B cell (primary cell): Measurements from ENCODE around the gene MGAT4B. TPM values are rescaled to one million over a fixed set of nuclear protein-coding genes. Genes with fewer than 3 reads are reported as not detected.

Source experiments
- ATAC-seq: fragments of 200-7000 bp; cut with Tn5 transposase; one replicate; pipeline ENCODE4 v1.10.0; 2021; ENCODE audit warnings: low read depth, mild to moderate bottlenecking, moderate number of reproducible peaks, moderate library complexity
- CTCF ChIA-PET: fragments of 350-600 bp; sonication (Branson Sonifier 250); formaldehyde crosslinking; loops from one replicate; lab custom pipeline; 2021; ENCODE audit warnings: antibody characterized with exemption, inconsistent platforms; lab: Charles Lee
- POLR2A ChIA-PET: fragments of 350-600 bp; sonication (Branson Sonifier 250); formaldehyde crosslinking; loops from one replicate; lab custom pipeline; 2021; ENCODE audit warnings: antibody characterized with exemption; lab: Charles Lee
- DNase-seq: peaks from one replicate; pipeline ENCODE4 v3.0.0; 2013
- H2AFZ ChIP-seq: 2 replicates; pipeline ENCODE4 v1.6.1; 2012; ENCODE audit warnings: mild to moderate bottlenecking, low read depth, low read length; ENCODE audit not compliant: insufficient read depth, poor library complexity, severe bottlenecking
- H3K27ac ChIP-seq, 2 donors: 1 replicate in 1 of 2; 2 replicates in 1 of 2; pipeline ENCODE4 v1.5.1; 2012 to 2013; ENCODE audit warnings: low read length in 2 of 2, mild to moderate bottlenecking in 2 of 2, moderate library complexity in 1 of 2
- H3K27me3 ChIP-seq, 4 experiments: fragments of 200-600 bp in 1 of 4; sonication (generic) in 1 of 4; replicated peaks in 1 of 4; 1 replicate in 2 of 4; 2 replicates in 2 of 4; pipeline versions ENCODE4 v1.6.1 to v1.7.0; 2013 to 2016; ENCODE audit warnings: low read length in 3 of 4, mild to moderate bottlenecking in 2 of 4, mixed read lengths in 1 of 4, moderate library complexity in 1 of 4; ENCODE audit not compliant: insufficient read depth in 4 of 4, control insufficient read depth in 3 of 4; ENCODE audit errors: control extremely low read depth in 1 of 4
- H3K36me3 ChIP-seq, 2 experiments: replicated peaks in 1 of 2; 1 replicate in 1 of 2; 2 replicates in 1 of 2; pipeline versions ENCODE4 v1.6.1 to v1.7.1; 2013; ENCODE audit warnings: low read length in 1 of 2; ENCODE audit not compliant: insufficient read depth in 2 of 2, control insufficient read depth in 1 of 2; ENCODE audit errors: control extremely low read depth in 1 of 2, extremely low read depth in 1 of 2
- H3K4me1 ChIP-seq, 2 donors: fragments of 200-600 bp in 1 of 2; sonication (generic) in 1 of 2; 1 replicate in 1 of 2; 2 replicates in 1 of 2; pipeline versions ENCODE4 v1.5.1 to v1.6.1; 2013 to 2017; ENCODE audit warnings: low read length in 2 of 2; ENCODE audit not compliant: control insufficient read depth in 2 of 2, insufficient read depth in 2 of 2
- H3K4me2 ChIP-seq: replicated peaks from 2 replicates; pipeline ENCODE3; 2012; ENCODE audit warnings: mild to moderate bottlenecking, low read depth, low read length; ENCODE audit not compliant: poor library complexity, severe bottlenecking
- H3K4me3 ChIP-seq, 5 experiments: fragments of 200-600 bp in 1 of 5; sonication (generic) in 1 of 5; 1 replicate in 3 of 5; 2 replicates in 2 of 5; pipeline versions ENCODE4 v1.5.1 to v1.7.0; 2011 to 2016; ENCODE audit warnings: low read length in 4 of 5, mild to moderate bottlenecking in 4 of 5, low read depth in 2 of 5, control low read depth in 1 of 5, moderate library complexity in 1 of 5; ENCODE audit not compliant: insufficient read depth in 1 of 5; ENCODE audit errors: control extremely low read depth in 1 of 5, extremely low read depth in 1 of 5
- H3K79me2 ChIP-seq: fragments of 200-600 bp; sonication (generic); one replicate; pipeline ENCODE4 v1.6.0; 2016; ENCODE audit warnings: low read length; ENCODE audit not compliant: control insufficient read depth, insufficient read depth
- H3K9ac ChIP-seq: fragments of 200-600 bp; sonication (generic); 2 replicates; pipeline ENCODE4 v1.6.1; 2017; ENCODE audit warnings: mild to moderate bottlenecking, low read length, moderate library complexity
- H3K9me3 ChIP-seq, 3 donors: one replicate each; pipeline versions ENCODE4 v1.6.1 to v1.7.1; 2013; ENCODE audit warnings: low read length in 2 of 3; ENCODE audit not compliant: control insufficient read depth in 2 of 3, insufficient read depth in 1 of 3; ENCODE audit errors: control extremely low read depth in 1 of 3
- H4K20me1 ChIP-seq: 2 replicates; pipeline ENCODE4 v1.6.0; 2012; ENCODE audit warnings: mild to moderate bottlenecking, low read length; ENCODE audit not compliant: insufficient read depth, control insufficient read depth, poor library complexity, severe bottlenecking
- H3K27ac Mint-ChIP-seq: one replicate; pipeline ENCODE4 v1.8.0; 2021; ENCODE audit warnings: mixed read lengths
- H3K27me3 Mint-ChIP-seq: one replicate; pipeline ENCODE4 v1.8.0; 2021; ENCODE audit warnings: mixed read lengths
- H3K4me1 Mint-ChIP-seq: one replicate; pipeline ENCODE4 v1.8.0; 2021; ENCODE audit warnings: mixed read lengths
- H3K4me3 Mint-ChIP-seq: one replicate; pipeline ENCODE4 v1.8.0; 2021; ENCODE audit warnings: mixed read lengths
- H3K9me3 Mint-ChIP-seq: one replicate; pipeline ENCODE4 v1.8.0; 2022; ENCODE audit warnings: mixed read lengths; ENCODE audit not compliant: insufficient read depth
- CTCF ChIP-seq: fragments of 200-600 bp; IDR thresholded peaks from one replicate; pipeline ENCODE4 v1.8.0; 2022; ENCODE audit warnings: antibody characterized with exemption, mild to moderate bottlenecking
- EZH2 ChIP-seq: IDR thresholded peaks from 2 replicates; pipeline ENCODE4 v1.6.1; 2012; ENCODE audit warnings: borderline replicate concordance, low read depth, mild to moderate bottlenecking, moderate library complexity, low read length; ENCODE audit not compliant: insufficient read depth, poor library complexity, severe bottlenecking
- WGBS: methylation state at CpG from one replicate; pipeline ENCODE4 v1.1.5; 2013; ENCODE audit warnings: missing lambda C conversion rate; ENCODE audit not compliant: insufficient coverage; 5-methylcytosine and 5-hydroxymethylcytosine counted together
- intact Hi-C: fragments of 100-400 bp; cut with micrococcal nuclease; formaldehyde crosslinking; loops from one replicate; pipeline ENCODE4 v1.10.0; 2022
- polyA plus RNA-seq: library from polyadenylated mRNA; depleted of rRNA; stranded (reverse); fragments of >200 nt; gene quantifications from 2 replicates; pipeline ENCODE4 v1.2.3, GENCODE V29; 2012
- total RNA-seq, 2 donors: library from RNA; stranded (reverse); fragments of 120-200 nt in 1 of 2; gene quantifications; 1 replicate in 1 of 2; 2 replicates in 1 of 2; pipeline versions ENCODE4 v1.2.3 to v1.2.4, GENCODE V29; 2013 to 2022

Gene MGAT4B
- total and polyA plus RNA-seq, 2 donors (not counting 1 experiment from before 2014, with no cell fraction given), result 105 to 165 TPM

- intact Hi-C loops, result no loop called here
- TF ChIP-seq EZH2 (no peak), CTCF (no peak)
- peaks cover 3 to 88% of the 10 kb centered on the region in 2 experiments for H3K36me3 ChIP-seq
Observed at GRCh38 chr5:179769796-179770195, 36.9 kb downstream of the MGAT4B start.

DNA sequence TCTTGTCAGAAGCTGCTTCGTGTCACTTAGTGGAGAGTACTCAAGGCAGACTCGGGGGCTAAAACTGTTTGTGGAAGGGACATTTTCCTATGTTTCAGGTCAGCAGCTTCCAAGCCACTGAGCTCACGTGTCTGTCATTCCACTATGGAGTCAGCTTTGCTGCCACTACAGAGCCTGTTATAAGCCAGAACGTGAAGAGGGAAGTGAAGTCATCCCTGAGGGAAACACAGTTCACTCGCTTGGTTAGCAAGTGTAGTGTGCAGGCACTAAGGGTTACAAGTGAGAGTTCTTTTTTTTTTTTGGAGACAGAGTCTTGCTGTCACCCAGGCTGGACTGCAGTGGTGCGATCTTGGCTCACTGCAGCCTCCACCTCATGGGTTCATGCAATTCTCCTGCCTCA is 37.4 kb downstream of the MGAT4B start:
- H3K79me2 ChIP-seq, result peaks cover 64% of the 10 kb centered on the region

More at GRCh38 chr5:179769796-179770195, 36.9 kb downstream of the MGAT4B start:
- Histone ChIP-seq H2AFZ (no peak overlapping the region), H3K4me1 (peaks cover 0 to 3% of the 10 kb centered on the region in 2 donors), H3K27me3 (no peaks in the 10 kb centered on the region), H3K4me3 (no peak overlapping the region), H3K27ac (no peak overlapping the region), H4K20me1 (peaks cover 37% of the 10 kb centered on the region), H3K9ac (no peak overlapping the region), H3K9me3 (no peaks in the 10 kb centered on the region), H3K4me2 (no peak overlapping the region), H3K79me2 (peaks cover 59% of the 10 kb centered on the region)
- Mint-ChIP-seq H3K4me1 (peaks cover 7% of the 10 kb centered on the region), H3K4me3 (no peak overlapping the region), H3K27ac (no peak overlapping the region), H3K27me3 (no peaks in the 10 kb centered on the region), H3K9me3 (no peaks in the 10 kb centered on the region)
- WGBS, result 100% methylated on average over 3 of the region's 5 CpGs
- ATAC-seq (no peak), DNase-seq (no peak)
- ChIA-PET CTCF (no interaction called here), POLR2A (no interaction called here)

More for the DNA sequence above, 37.4 kb downstream of the MGAT4B start:
- H3K27me3 Mint-ChIP-seq, result no peaks in the 10 kb centered on the region
- Histone ChIP-seq H3K4me1 (peaks cover 0 to 3% of the 10 kb centered on the region in 2 donors), H3K4me3 (no peak overlapping the region), H3K9ac (no peak overlapping the region), H3K27ac (no peak overlapping the region), H3K27me3 (no peaks in the 10 kb centered on the region), H4K20me1 (peaks cover 42% of the 10 kb centered on the region), H3K36me3 (peaks cover 3 to 83% of the 10 kb centered on the region in 2 experiments), H3K4me2 (no peak overlapping the region), H2AFZ (no peak overlapping the region), H3K9me3 (no peaks in the 10 kb centered on the region)
- DNase-seq (no peak), ATAC-seq (no peak)
- CTCF ChIA-PET, result no interaction called here
- no peaks in the 10 kb centered on the region for H3K9me3 Mint-ChIP-seq
- H3K4me3 Mint-ChIP-seq, result no peak overlapping the region
- TF ChIP-seq EZH2, result no peak
- TF ChIP-seq CTCF, result no peak
- WGBS, result 86% methylated on average over 6 of the region's 6 CpGs
- intact Hi-C loops, result no loop called here
- POLR2A ChIA-PET, result no interaction called here
- H3K4me1 Mint-ChIP-seq, result peaks cover 7% of the 10 kb centered on the region
- no peak overlapping the region for H3K27ac Mint-ChIP-seq
